Upper lobe of left lung (tissue), 6 donors: ENCODE results near the gene COL27A1. TPM values are rescaled to one million over a fixed set of nuclear protein-coding genes. Genes with fewer than 3 reads are reported as not detected.

Experiments
- ATAC-seq, 2 donors: fragments of 200-7000 bp; cut with Tn5 transposase; one replicate each; pipeline ENCODE4 v1.9.1; 2022; ENCODE audit warnings: mild to moderate bottlenecking in 2 of 2, moderate library complexity in 2 of 2; ENCODE audit not compliant: low FRiP score in 2 of 2
- DNase-seq, 2 donors: peaks; one replicate each; pipeline ENCODE4 v3.0.0-alpha.2; 2019 to 2020
- H3K27ac ChIP-seq, 4 donors: fragments of 200-600 bp; sonication (generic); one replicate each; pipeline ENCODE4 v1.5.1; 2016 to 2019
- H3K27me3 ChIP-seq, 4 donors: fragments of 200-600 bp; sonication (generic); one replicate each; pipeline ENCODE4 v1.5.1; 2017 to 2019
- H3K36me3 ChIP-seq, 4 donors: fragments of 200-600 bp; sonication (generic); one replicate each; pipeline ENCODE4 v1.5.1; 2016 to 2019
- H3K4me1 ChIP-seq, 4 donors: fragments of 200-600 bp; sonication (generic); one replicate each; pipeline ENCODE4 v1.5.1; 2018 to 2019
- H3K4me3 ChIP-seq, 4 donors: fragments of 200-600 bp; sonication (generic); one replicate each; pipeline ENCODE4 v1.5.1; 2017 to 2019; ENCODE audit warnings: mild to moderate bottlenecking in 2 of 4, moderate library complexity in 1 of 4
- H3K9me3 ChIP-seq, 4 donors: fragments of 200-600 bp; sonication (generic); one replicate each; pipeline ENCODE4 v1.5.1; 2018 to 2019
- CTCF ChIP-seq, 6 experiments: fragments of 450-650 bp in 4 of 6; fragments of 200-600 bp in 2 of 6; sonication (generic) in 2 of 6; IDR thresholded peaks; one replicate each; pipeline ENCODE4 v1.5.1; 2016 to 2019; ENCODE audit warnings: antibody characterized with exemption in 6 of 6
- EP300 ChIP-seq, 4 donors: sonication (generic); formaldehyde crosslinking; IDR thresholded peaks; one replicate each; pipeline ENCODE4 v1.5.1; 2017; ENCODE audit warnings: antibody characterized with exemption in 4 of 4, control low read depth in 2 of 4
- POLR2A ChIP-seq, 4 donors: fragments of 450-650 bp; IDR thresholded peaks; one replicate each; pipeline ENCODE4 v1.5.1; 2016 to 2017; ENCODE audit warnings: antibody characterized with exemption in 4 of 4, mild to moderate bottlenecking in 2 of 4
- POLR2AphosphoS5 ChIP-seq, 2 donors: sonication (generic); formaldehyde crosslinking; IDR thresholded peaks; one replicate each; pipeline ENCODE4 v1.5.1; 2017; ENCODE audit warnings: antibody characterized with exemption in 2 of 2
- WGBS, 2 donors: methylation state at CpG; one replicate each; pipeline ENCODE4 v1.1.5; 2017 to 2018; 5-methylcytosine and 5-hydroxymethylcytosine counted together
- total RNA-seq, 6 donors: library from RNA; depleted of rRNA in 4 of 6; stranded (reverse); fragments of >200 nt in 4 of 6; gene quantifications; one replicate each; pipeline versions ENCODE4 v1.1.0 to v1.2.1, GENCODE V29; 2016 to 2021
- donor health status: DM: no; HTN: no; CAD: no; lungs with moderate emphysema.
- donor health status: DM: no; HTN: yes; CAD: no; lungs with severe emphysema.

COL27A1 gene
- total RNA-seq, 6 donors from 2014 or later = 4.0 to 55.5 (median 9.2) TPM

- Histone ChIP-seq H3K27ac (no peak overlapping the region), H3K4me1 (peaks cover 0 to 21% (median 5%) of the 10 kb centered on the region in 4 donors), H3K4me3 (no peak overlapping the region), H3K27me3 (no peaks in the 10 kb centered on the region), H3K9me3 (no peaks in the 10 kb centered on the region), H3K36me3 (no peaks in the 10 kb centered on the region)
- 60 to 70% methylated on average over 3 of the region's 3 CpGs for WGBS, 2 donors
- TF ChIP-seq CTCF (IDR thresholded peaks at IDR 0.05) (no peak), POLR2AphosphoS5 (IDR thresholded peaks at IDR 0.05) (no peak), POLR2A (IDR thresholded peaks at IDR 0.05) (no peak), EP300 (IDR thresholded peaks at IDR 0.05) (no peak)
- DNase-seq (no peak), ATAC-seq (no peak)
Observed at GRCh38 chr9:114174557-114174875, 19.2 kb downstream of the COL27A1 start.

GRCh38 chr9:114174876-114175771 lies 19.8 kb downstream of the COL27A1 start:
- Histone ChIP-seq H3K4me3 (no peak overlapping the region), H3K9me3 (no peaks in the 10 kb centered on the region), H3K4me1 (peaks cover 0 to 21% (median 5%) of the 10 kb centered on the region in 4 donors), H3K27me3 (no peaks in the 10 kb centered on the region), H3K36me3 (no peaks in the 10 kb centered on the region), H3K27ac (peak overlapping the region in 2 of 4 donors; percentile 11 to 57)
- 59 to 72% methylated on average over 11 to 25 of the region's 26 CpGs for WGBS, 2 donors
- peak in 1 of 2 donors; percentile 70 for DNase-seq
- ATAC-seq = no peak
- no peak for TF ChIP-seq CTCF (IDR thresholded peaks at IDR 0.05)
- TF ChIP-seq POLR2AphosphoS5 (IDR thresholded peaks at IDR 0.05) = no peak
- TF ChIP-seq EP300 (IDR thresholded peaks at IDR 0.05) = no peak
- TF ChIP-seq POLR2A (IDR thresholded peaks at IDR 0.05) = no peak

GRCh38 chr9:114176624-114177291 lies 21.4 kb downstream of the COL27A1 start:
- no peak for TF ChIP-seq POLR2AphosphoS5 (IDR thresholded peaks at IDR 0.05)
- no peak for TF ChIP-seq CTCF (IDR thresholded peaks at IDR 0.05)
- no peak for TF ChIP-seq EP300 (IDR thresholded peaks at IDR 0.05)
- TF ChIP-seq POLR2A (IDR thresholded peaks at IDR 0.05) = no peak
- Histone ChIP-seq H3K9me3 (no peaks in the 10 kb centered on the region), H3K27ac (peak overlapping the region in 1 of 4 donors; percentile 8), H3K4me3 (no peak overlapping the region), H3K4me1 (peaks cover 4 to 28% (median 9%) of the 10 kb centered on the region in 4 donors), H3K36me3 (no peaks in the 10 kb centered on the region), H3K27me3 (no peaks in the 10 kb centered on the region)
- ATAC-seq (no peak), DNase-seq (no peak)
- 68 to 69% methylated on average over 9 to 11 of the region's 11 CpGs for WGBS, 2 donors

DNA sequence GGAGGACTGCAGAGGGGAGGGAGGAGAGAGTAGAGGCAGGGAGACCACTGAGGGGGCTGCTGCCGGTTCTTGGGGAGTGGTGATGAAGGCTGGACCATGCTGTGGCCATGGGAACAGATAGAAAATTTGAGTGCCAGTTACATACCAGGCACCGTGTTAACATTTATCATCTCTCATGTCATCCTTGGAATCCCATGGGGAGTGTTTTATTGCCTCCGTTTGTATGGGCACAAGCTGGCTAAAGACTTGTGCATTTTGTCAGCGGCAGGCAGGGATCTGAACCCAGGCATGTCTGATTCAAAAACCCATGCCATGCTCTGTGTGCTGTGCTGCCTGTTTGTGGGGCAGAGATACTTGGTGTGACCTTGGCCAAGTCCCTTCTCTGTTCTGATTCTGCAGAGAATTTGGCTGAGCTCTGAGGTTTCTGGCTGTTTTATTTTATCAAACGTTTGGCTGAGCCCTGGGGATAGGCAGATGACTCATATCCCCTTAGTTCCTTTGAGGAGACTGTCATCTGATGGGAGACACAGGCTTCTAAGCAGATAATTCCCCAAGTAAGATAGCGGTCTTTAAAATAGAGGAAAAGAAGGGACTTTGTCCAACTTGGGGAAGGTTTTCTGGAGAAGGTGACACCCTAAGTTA lies 22.2 kb downstream of the COL27A1 start:
- peaks cover 4 to 28% (median 9%) of the 10 kb centered on the region in 4 donors for H3K4me1 ChIP-seq
- ATAC-seq = no peak
- WGBS, 2 donors = 62 to 65% methylated on average over 5 to 6 of the region's 6 CpGs

More for the DNA sequence above, 22.2 kb downstream of the COL27A1 start:
- Histone ChIP-seq H3K9me3 (no peaks in the 10 kb centered on the region), H3K4me3 (no peak overlapping the region), H3K36me3 (no peaks in the 10 kb centered on the region), H3K27me3 (no peaks in the 10 kb centered on the region), H3K27ac (peak overlapping the region in 3 of 4 donors; percentile 24 to 44 (median 32))
- no peak for DNase-seq
- no peak for TF ChIP-seq EP300 (IDR thresholded peaks at IDR 0.05)
- no peak for TF ChIP-seq POLR2AphosphoS5 (IDR thresholded peaks at IDR 0.05)
- no peak for TF ChIP-seq CTCF (IDR thresholded peaks at IDR 0.05)
- TF ChIP-seq POLR2A (IDR thresholded peaks at IDR 0.05) = no peak
